Liver (tissue), 9 donors: ENCODE data around the gene GREM2. TPM values are rescaled to one million over a fixed set of nuclear protein-coding genes. Genes with fewer than 3 reads are reported as not detected.

Source experiments
- DNase-seq: peaks from one replicate; pipeline ENCODE4 v3.0.0-alpha.2; 2017; ENCODE audit warnings: low spot score
- H3K27ac ChIP-seq, 2 donors: one replicate each; pipeline ENCODE4 v1.7.0; 2013; ENCODE audit warnings: inconsistent platforms in 2 of 2, low read length in 2 of 2, control low read depth in 1 of 2, low read depth in 1 of 2, mild to moderate bottlenecking in 1 of 2
- H3K27me3 ChIP-seq, 4 donors: one replicate each; pipeline versions ENCODE4 v1.6.1 to v1.7.0; 2013; ENCODE audit warnings: low read length in 3 of 4, inconsistent platforms in 1 of 4, mild to moderate bottlenecking in 1 of 4, moderate library complexity in 1 of 4; ENCODE audit not compliant: control insufficient read depth in 4 of 4, insufficient read depth in 4 of 4
- H3K36me3 ChIP-seq, 4 donors: one replicate each; pipeline versions ENCODE4 v1.6.1 to v1.7.0; 2013; ENCODE audit warnings: low read length in 3 of 4, mild to moderate bottlenecking in 3 of 4, low read depth in 1 of 4, moderate library complexity in 1 of 4; ENCODE audit not compliant: control insufficient read depth in 4 of 4, insufficient read depth in 3 of 4
- H3K4me1 ChIP-seq, 4 donors: one replicate each; pipeline versions ENCODE4 v1.6.1 to v1.7.0; 2013; ENCODE audit warnings: low read length in 3 of 4, mild to moderate bottlenecking in 3 of 4, moderate library complexity in 1 of 4; ENCODE audit not compliant: control insufficient read depth in 4 of 4, insufficient read depth in 4 of 4
- H3K4me3 ChIP-seq, 3 donors: one replicate each; pipeline versions ENCODE4 v1.6.1 to v1.7.0; 2013; ENCODE audit warnings: low read length in 3 of 3, control low read depth in 1 of 3, low read depth in 1 of 3, mild to moderate bottlenecking in 1 of 3
- H3K9ac ChIP-seq, 2 donors: one replicate each; pipeline ENCODE4 v1.7.0; 2013; ENCODE audit warnings: low read length in 2 of 2, mild to moderate bottlenecking in 2 of 2, moderate library complexity in 2 of 2, control low read depth in 1 of 2, low read depth in 1 of 2
- H3K9me3 ChIP-seq, 4 donors: one replicate each; pipeline versions ENCODE4 v1.6.1 to v1.7.0; 2013; ENCODE audit warnings: low read length in 3 of 4; ENCODE audit not compliant: control insufficient read depth in 4 of 4
- ATF3 ChIP-seq: IDR thresholded peaks from 2 replicates; pipeline ENCODE4 v1.6.1; 2016; ENCODE audit warnings: antibody characterized with exemption
- CTCF ChIP-seq: fragments of 150-350 bp; IDR thresholded peaks from 2 replicates; pipeline ENCODE4 v1.5.1; 2017; ENCODE audit warnings: improper control_type of control experiment, low read depth, low read length; ENCODE audit not compliant: missing input control
- EGR1 ChIP-seq, 2 donors: IDR thresholded peaks; 2 replicates each; pipeline ENCODE4 v1.6.1; 2016 to 2018; ENCODE audit warnings: antibody characterized with exemption in 2 of 2, low read depth in 2 of 2
- FOXA1 ChIP-seq: IDR thresholded peaks from 2 replicates; pipeline ENCODE4 v1.6.1; 2016; ENCODE audit warnings: antibody characterized with exemption
- FOXA2 ChIP-seq: IDR thresholded peaks from 2 replicates; pipeline ENCODE4 v1.6.1; 2016; ENCODE audit warnings: antibody characterized with exemption
- GABPA ChIP-seq, 2 donors: IDR thresholded peaks in 1 of 2; conservative IDR thresholded peaks in 1 of 2; 2 replicates each; pipeline ENCODE4 v1.6.1; 2016; ENCODE audit warnings: antibody characterized with exemption in 2 of 2, mild to moderate bottlenecking in 1 of 2, moderate library complexity in 1 of 2
- HNF4A ChIP-seq, 2 donors: conservative IDR thresholded peaks; 2 replicates each; pipeline ENCODE4 v1.6.1; 2016; ENCODE audit warnings: antibody characterized with exemption in 2 of 2, mild to moderate bottlenecking in 2 of 2
- HNF4G ChIP-seq: IDR thresholded peaks from 2 replicates; pipeline ENCODE4 v1.6.1; 2016; ENCODE audit warnings: antibody characterized with exemption
- JUND ChIP-seq, 2 donors: IDR thresholded peaks; 2 replicates each; pipeline ENCODE4 v1.6.1; 2016; ENCODE audit warnings: antibody characterized with exemption in 2 of 2
- MAX ChIP-seq: IDR thresholded peaks from 2 replicates; pipeline ENCODE4 v1.6.1; 2016; ENCODE audit warnings: antibody characterized with exemption
- NR2F2 ChIP-seq: IDR thresholded peaks from 2 replicates; pipeline ENCODE4 v1.6.1; 2016; ENCODE audit warnings: antibody characterized with exemption
- RAD21 ChIP-seq, 2 donors: IDR thresholded peaks; 2 replicates each; pipeline ENCODE4 v1.6.1; 2016; ENCODE audit warnings: antibody characterized with exemption in 2 of 2, mild to moderate bottlenecking in 2 of 2
- REST ChIP-seq: IDR thresholded peaks from 2 replicates; pipeline ENCODE4 v1.6.1; 2016; ENCODE audit warnings: antibody characterized with exemption, mild to moderate bottlenecking
- RXRA ChIP-seq, 2 donors: IDR thresholded peaks; 2 replicates each; pipeline ENCODE4 v1.6.1; 2017 to 2018; ENCODE audit warnings: antibody characterized with exemption in 2 of 2, mild to moderate bottlenecking in 1 of 2
- SP1 ChIP-seq: IDR thresholded peaks from 2 replicates; pipeline ENCODE4 v1.6.1; 2018; ENCODE audit warnings: antibody characterized with exemption, mild to moderate bottlenecking
- TAF1 ChIP-seq: conservative IDR thresholded peaks from 2 replicates; pipeline ENCODE4 v1.6.1; 2016; ENCODE audit warnings: antibody characterized with exemption, mild to moderate bottlenecking
- YY1 ChIP-seq: IDR thresholded peaks from 2 replicates; pipeline ENCODE4 v1.6.1; 2016; ENCODE audit warnings: antibody characterized with exemption, mild to moderate bottlenecking
- ZBTB33 ChIP-seq: IDR thresholded peaks from 2 replicates; pipeline ENCODE4 v1.6.1; 2016; ENCODE audit warnings: antibody characterized with exemption
- WGBS: extraction: QIAGEN DNeasy Blood & Tissue Kit; methylation state at CpG from one replicate; pipeline ENCODE4 v1.1.7; 2013; 5-methylcytosine and 5-hydroxymethylcytosine counted together
- polyA plus RNA-seq, 2 donors: library from polyadenylated mRNA; stranded (reverse) in 1 of 2; unstranded in 1 of 2; fragments of 200-250 nt in 1 of 2; fragments of >200 nt in 1 of 2; fragmentation: Nextera tagmentation in 1 of 2; extraction: Ambion mirVana in 1 of 2; gene quantifications; one replicate each; pipeline versions ENCODE4 v1.2.1 to v1.2.3, GENCODE V29; 2013 to 2015
- total RNA-seq, 2 donors: library from RNA; depleted of rRNA; stranded (reverse); fragments of >200 nt; gene quantifications; one replicate each; pipeline ENCODE4 v1.2.3, GENCODE V29; 2014
- donor health status: healthy.
- donor health status: healthy.
- donor health status: healthy.
- donor health status: healthy.
- donor health status: healthy.

Gene GREM2
- total and polyA plus RNA-seq, 4 donors, result 0.19 to 19.5 (median 4.3) TPM

- WGBS, result 21% methylated on average over 5 of the region's 5 CpGs
- peaks cover 0 to 33% (median 20%) of the 10 kb centered on the region in 4 donors for H3K4me1 ChIP-seq
- no peak overlapping the region for H3K4me3 ChIP-seq
- no peaks in the 10 kb centered on the region for H3K27me3 ChIP-seq
- H3K27ac ChIP-seq, result peak overlapping the region; percentile 97 to 98
- no peak for DNase-seq
- TF ChIP-seq EGR1 (IDR thresholded peaks at IDR 0.05; ENCODE audit: low read depth in 2 of 2), result no peak
- TF ChIP-seq TAF1, result no peak
- no peak for TF ChIP-seq RAD21 (IDR thresholded peaks at IDR 0.05)
- TF ChIP-seq YY1, result peak; percentile 10
- TF ChIP-seq SP1, result no peak
- H3K9me3 ChIP-seq, result no peaks in the 10 kb centered on the region
- H3K9ac ChIP-seq, result peak overlapping the region; percentile 3 to 37
- H3K36me3 ChIP-seq, result no peaks in the 10 kb centered on the region
These were observed 1.6 kb upstream of the GREM2 start for GRCh38 chr1:240613356-240614142.

GRCh38 chr1:240612811-240613210 is 856 bp upstream of the GREM2 start:
- TF ChIP-seq MAX (no peak), REST (peak; percentile 79), GABPA (IDR thresholded peaks at IDR 0.05 in 1 of 2, conservative IDR thresholded peaks at IDR 0.05 in 1 of 2) (no peak), YY1 (no peak), RXRA (IDR thresholded peaks at IDR 0.05) (peak in 1 of 2 donors; percentile 36), JUND (IDR thresholded peaks at IDR 0.05) (peak in 1 of 2 donors; percentile 14), NR2F2 (no peak), ATF3 (no peak), RAD21 (IDR thresholded peaks at IDR 0.05) (no peak), HNF4A (conservative IDR thresholded peaks at IDR 0.05) (peak; percentile 68 to 70), EGR1 (IDR thresholded peaks at IDR 0.05; ENCODE audit: low read depth in 2 of 2) (no peak), HNF4G (no peak), TAF1 (no peak), FOXA1 (no peak), CTCF (no peak), SP1 (no peak), FOXA2 (peak; percentile 54), ZBTB33 (peak; percentile 29)
- peak overlapping the region; percentile 97 to 98 for H3K27ac ChIP-seq
- H3K36me3 ChIP-seq, result no peaks in the 10 kb centered on the region
- no peaks in the 10 kb centered on the region for H3K27me3 ChIP-seq
- H3K9me3 ChIP-seq, result no peaks in the 10 kb centered on the region
- H3K9ac ChIP-seq, result peak overlapping the region; percentile 37 to 87
- peak overlapping the region in 1 of 3 donors; percentile 55 for H3K4me3 ChIP-seq
- H3K4me1 ChIP-seq, result peaks cover 0 to 37% (median 23%) of the 10 kb centered on the region in 4 donors
- no peak for DNase-seq
- 25% methylated on average over 6 of the region's 6 CpGs for WGBS
